ENCODE results near the gene HDHD5. TPM values are rescaled to one million over a fixed set of nuclear protein-coding genes. Genes with fewer than 3 reads are reported as not detected.

Gene HDHD5
- total RNA-seq, 1 donor from 2014 or later = 44.7 TPM

- no peaks in the 10 kb centered on the region for H3K27me3 ChIP-seq (ENCODE audit: control insufficient read depth, insufficient read depth, low read length)
- peaks cover 1% of the 10 kb centered on the region for H3K36me3 ChIP-seq (ENCODE audit: control insufficient read depth, insufficient read depth, low read length)
- DNase-seq (ENCODE audit: low read depth) = no peak
- no peak overlapping the region for H3K4me3 ChIP-seq (ENCODE audit: low read depth, low read length)
- no peak for TF ChIP-seq CTCF (IDR thresholded peaks at IDR 0.05; ENCODE audit: insufficient read depth, low read length, poor library complexity, severe bottlenecking)
Measured at GRCh38 chr22:17101475-17102296, 57.4 kb downstream of the HDHD5 start.

- Histone ChIP-seq H3K36me3 (ENCODE audit: control insufficient read depth, insufficient read depth, low read length) (no peaks in the 10 kb centered on the region), H3K27me3 (ENCODE audit: control insufficient read depth, insufficient read depth, low read length) (no peaks in the 10 kb centered on the region), H3K4me3 (ENCODE audit: low read depth, low read length) (no peak overlapping the region)
- no peak for DNase-seq (ENCODE audit: low read depth)
- TF ChIP-seq CTCF (IDR thresholded peaks at IDR 0.05; ENCODE audit: insufficient read depth, low read length, poor library complexity, severe bottlenecking) = no peak
Measured at GRCh38 chr22:17100621-17101020, 58.5 kb downstream of the HDHD5 start.

- H3K4me3 ChIP-seq (ENCODE audit: low read depth, low read length) = no peak overlapping the region
- DNase-seq (ENCODE audit: low read depth) = no peak
- H3K27me3 ChIP-seq (ENCODE audit: control insufficient read depth, insufficient read depth, low read length) = no peaks in the 10 kb centered on the region
- no peak for TF ChIP-seq CTCF (IDR thresholded peaks at IDR 0.05; ENCODE audit: insufficient read depth, low read length, poor library complexity, severe bottlenecking)
- H3K36me3 ChIP-seq (ENCODE audit: control insufficient read depth, insufficient read depth, low read length) = no peaks in the 10 kb centered on the region
Measured at GRCh38 chr22:17098379-17098819, 60.7 kb downstream of the HDHD5 start.

- no peaks in the 10 kb centered on the region for H3K36me3 ChIP-seq (ENCODE audit: control insufficient read depth, insufficient read depth, low read length)
- H3K4me3 ChIP-seq (ENCODE audit: low read depth, low read length) = no peak overlapping the region
- TF ChIP-seq CTCF (IDR thresholded peaks at IDR 0.05; ENCODE audit: insufficient read depth, low read length, poor library complexity, severe bottlenecking) = no peak
- no peak for DNase-seq (ENCODE audit: low read depth)
- H3K27me3 ChIP-seq (ENCODE audit: control insufficient read depth, insufficient read depth, low read length) = no peaks in the 10 kb centered on the region
Measured at GRCh38 chr22:17097701-17098100, 61.4 kb downstream of the HDHD5 start.

- H3K4me3 ChIP-seq (ENCODE audit: low read depth, low read length) = no peak overlapping the region
- H3K27me3 ChIP-seq (ENCODE audit: control insufficient read depth, insufficient read depth, low read length) = no peaks in the 10 kb centered on the region
- TF ChIP-seq CTCF (IDR thresholded peaks at IDR 0.05; ENCODE audit: insufficient read depth, low read length, poor library complexity, severe bottlenecking) = no peak
- no peak for DNase-seq (ENCODE audit: low read depth)
- H3K36me3 ChIP-seq (ENCODE audit: control insufficient read depth, insufficient read depth, low read length) = no peaks in the 10 kb centered on the region
Measured at GRCh38 chr22:17097062-17097461, 62.0 kb downstream of the HDHD5 start.

- TF ChIP-seq CTCF (IDR thresholded peaks at IDR 0.05; ENCODE audit: insufficient read depth, low read length, poor library complexity, severe bottlenecking) = no peak
- no peaks in the 10 kb centered on the region for H3K27me3 ChIP-seq (ENCODE audit: control insufficient read depth, insufficient read depth, low read length)
Measured at GRCh38 chr22:17096071-17096470, 63.0 kb downstream of the HDHD5 start.

More at GRCh38 chr22:17096071-17096470, 63.0 kb downstream of the HDHD5 start:
- H3K4me3 ChIP-seq (ENCODE audit: low read depth, low read length) = no peak overlapping the region
- DNase-seq (ENCODE audit: low read depth) = no peak
- H3K36me3 ChIP-seq (ENCODE audit: control insufficient read depth, insufficient read depth, low read length) = no peaks in the 10 kb centered on the region
